CD8-positive, alpha-beta memory T cell (primary cell): ENCODE measurements around the gene MAPK7. TPM values are rescaled to one million over a fixed set of nuclear protein-coding genes. Genes with fewer than 3 reads are reported as not detected.

Experiments used
- CTCF ChIA-PET: fragments of 350-600 bp; sonication (Branson Sonifier 250); formaldehyde crosslinking; loops from one replicate; lab custom pipeline; 2021; ENCODE audit warnings: antibody characterized with exemption; lab: Charles Lee
- POLR2A ChIA-PET: fragments of 350-600 bp; sonication (Branson Sonifier 250); formaldehyde crosslinking; loops from one replicate; lab custom pipeline; 2021; ENCODE audit warnings: antibody characterized with exemption; lab: Charles Lee
- DNase-seq, 5 donors: peaks; one replicate each; pipeline versions ENCODE4 v3.0.0 to v3.0.0-alpha.2; 2020 to 2022; ENCODE audit warnings: mixed read lengths in 1 of 5
- H3K27ac ChIP-seq: one replicate; pipeline ENCODE4 v1.7.0; 2013; ENCODE audit warnings: low read depth, mild to moderate bottlenecking, low read length, moderate library complexity
- H3K27me3 ChIP-seq: 2 replicates; pipeline ENCODE4 v1.7.0; 2013; ENCODE audit warnings: low read length, mild to moderate bottlenecking; ENCODE audit not compliant: insufficient read depth, poor library complexity, severe bottlenecking
- H3K36me3 ChIP-seq: 2 replicates; pipeline ENCODE4 v1.7.0; 2013; ENCODE audit warnings: mild to moderate bottlenecking, low read length, moderate library complexity; ENCODE audit not compliant: insufficient read depth
- H3K4me1 ChIP-seq: 2 replicates; pipeline ENCODE4 v1.7.0; 2013; ENCODE audit warnings: mild to moderate bottlenecking, low read length, moderate library complexity; ENCODE audit not compliant: insufficient read depth
- H3K4me3 ChIP-seq: 2 replicates; pipeline ENCODE4 v1.7.0; 2013; ENCODE audit warnings: mild to moderate bottlenecking, low read length
- H3K9me3 ChIP-seq: 2 replicates; pipeline ENCODE4 v1.7.0; 2013; ENCODE audit warnings: mild to moderate bottlenecking, low read length
- H3K27ac Mint-ChIP-seq, 8 donors: one replicate each; pipeline ENCODE4 v1.8.0; 2020 to 2021; ENCODE audit warnings: mixed read lengths in 8 of 8, mild to moderate bottlenecking in 6 of 8, inconsistent platforms in 3 of 8, moderate library complexity in 3 of 8
- H3K27me3 Mint-ChIP-seq, 2 donors: one replicate each; pipeline ENCODE4 v1.8.0; 2020 to 2021; ENCODE audit warnings: mixed read lengths in 2 of 2, mild to moderate bottlenecking in 1 of 2, moderate library complexity in 1 of 2
- H3K36me3 Mint-ChIP-seq, 3 donors: one replicate each; pipeline ENCODE4 v1.8.0; 2020 to 2021; ENCODE audit warnings: mixed read lengths in 3 of 3, inconsistent platforms in 1 of 3, mild to moderate bottlenecking in 1 of 3
- H3K4me1 Mint-ChIP-seq, 3 donors: one replicate each; pipeline ENCODE4 v1.8.0; 2020 to 2021; ENCODE audit warnings: mixed read lengths in 3 of 3, inconsistent platforms in 1 of 3, mild to moderate bottlenecking in 1 of 3
- H3K4me3 Mint-ChIP-seq, 7 donors: one replicate each; pipeline ENCODE4 v1.8.0; 2020 to 2021; ENCODE audit warnings: mixed read lengths in 7 of 7, mild to moderate bottlenecking in 6 of 7, moderate library complexity in 4 of 7, inconsistent platforms in 2 of 7
- H3K9me3 Mint-ChIP-seq, 5 donors: one replicate each; pipeline ENCODE4 v1.8.0; 2020 to 2022; ENCODE audit warnings: mixed read lengths in 5 of 5, mild to moderate bottlenecking in 3 of 5, moderate library complexity in 2 of 5, inconsistent platforms in 1 of 5
- polyA plus RNA-seq: library from polyadenylated mRNA; unstranded; fragments of 300-500 nt; fragmentation: Illumina TruSeq; gene quantifications from one replicate; pipeline ENCODE4 v1.2.3, GENCODE V29; 2021
- total RNA-seq, 2 experiments: library from RNA; stranded (reverse); gene quantifications; one replicate each; pipeline ENCODE4 v1.2.3, GENCODE V29; 2021

Gene MAPK7
- total and polyA plus RNA-seq, 3 experiments from 2014 or later = 11.2 to 19.8 (median 15.1) TPM

DNA sequence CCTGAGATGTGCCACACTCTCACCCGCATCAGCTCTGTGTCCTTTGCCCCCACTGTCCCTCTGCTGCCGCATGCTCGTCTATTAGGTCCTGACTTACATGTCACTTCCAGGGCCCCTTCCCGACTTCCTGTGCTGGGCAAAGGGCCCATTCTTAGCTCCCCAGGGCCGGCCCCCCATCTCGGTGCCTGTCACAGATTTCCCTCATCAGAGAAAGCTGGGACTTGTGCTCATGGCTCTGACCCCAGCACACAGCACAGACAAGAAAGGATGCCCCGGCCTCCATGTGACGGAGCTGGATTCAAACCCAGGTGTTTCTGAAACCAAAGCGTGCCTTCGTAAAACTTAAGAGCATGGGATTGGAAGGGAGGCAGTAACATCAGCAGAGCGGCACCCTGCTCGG, 5.9 kb upstream of the MAPK7 start:
- H3K27ac ChIP-seq = no peak overlapping the region
- peaks cover 51% of the 10 kb centered on the region for H3K4me1 ChIP-seq
- peak overlapping the region in 4 of 7 donors; percentile 48 to 84 (median 78) for H3K4me3 Mint-ChIP-seq
- ChIA-PET POLR2A (no interaction called here), CTCF (interaction anchor here (11.0 kb wide), 1 partner anchor 8 kb away, joined by 118 read pairs; the partner anchor contains the start of gene B9D1)
- no peak overlapping the region for H3K4me3 ChIP-seq
- H3K4me1 Mint-ChIP-seq = peaks cover 59 to 67% (median 65%) of the 10 kb centered on the region in 3 donors
- H3K27me3 ChIP-seq = no peaks in the 10 kb centered on the region
- no peaks in the 10 kb centered on the region for H3K9me3 Mint-ChIP-seq
- H3K27me3 Mint-ChIP-seq = no peaks in the 10 kb centered on the region
- H3K27ac Mint-ChIP-seq = peak overlapping the region in 4 of 8 donors; percentile 45 to 90 (median 82)
- peaks cover 0 to 1% (median under 1%) of the 10 kb centered on the region in 3 donors for H3K36me3 Mint-ChIP-seq
- peak in 1 of 5 donors; percentile 7 for DNase-seq
- no peaks in the 10 kb centered on the region for H3K36me3 ChIP-seq
- H3K9me3 ChIP-seq = no peaks in the 10 kb centered on the region

DNA sequence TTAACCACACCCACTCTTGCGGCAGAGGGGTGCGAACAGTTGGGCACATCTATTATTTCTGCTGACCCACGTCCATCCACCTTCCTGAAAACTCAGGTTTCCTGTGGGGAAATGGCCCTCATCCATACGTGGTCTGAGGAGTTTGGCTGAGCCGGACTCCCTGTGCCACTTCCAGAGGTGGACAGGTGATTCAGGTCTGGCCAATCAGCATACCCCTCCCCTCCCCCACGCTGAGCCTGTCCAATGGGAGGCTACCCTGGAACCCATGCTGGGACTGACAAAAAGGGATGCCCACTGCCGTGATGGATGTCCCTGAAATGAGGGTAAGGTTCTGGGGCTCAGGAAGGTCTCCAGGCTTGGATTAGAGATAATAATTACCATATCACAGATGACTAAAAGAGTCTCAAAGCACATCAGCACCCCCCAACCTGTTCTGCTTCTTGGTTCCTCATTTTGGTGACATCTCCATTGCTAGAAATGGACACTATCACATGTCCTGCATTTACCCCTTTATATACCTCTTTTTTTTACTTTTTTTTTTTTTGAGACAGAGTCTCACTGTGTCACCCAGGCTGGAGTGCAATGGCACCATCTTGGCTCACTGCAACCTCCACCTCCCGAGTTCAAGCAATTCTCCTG, 5.3 kb upstream of the MAPK7 start:
- DNase-seq = peak in 1 of 5 donors; percentile 45
- ChIA-PET CTCF (interaction anchor here (11.0 kb wide), 1 partner anchor 9 kb away, joined by 118 read pairs; the partner anchor contains the start of gene B9D1), POLR2A (interaction anchor here (0.7 kb wide), 1 partner anchor 13 kb away, joined by 3 read pairs; no protein-coding TSS in a partner anchor)
- peak overlapping the region in 2 of 8 donors; percentile 17 to 85 for H3K27ac Mint-ChIP-seq
- H3K36me3 Mint-ChIP-seq = peaks cover 0 to 6% (median 1%) of the 10 kb centered on the region in 3 donors
- H3K36me3 ChIP-seq = no peaks in the 10 kb centered on the region
- no peaks in the 10 kb centered on the region for H3K27me3 ChIP-seq
- peak overlapping the region in 2 of 7 donors; percentile 35 to 48 for H3K4me3 Mint-ChIP-seq
- H3K4me1 ChIP-seq = peaks cover 51% of the 10 kb centered on the region
- H3K27ac ChIP-seq = no peak overlapping the region
- no peaks in the 10 kb centered on the region for H3K9me3 Mint-ChIP-seq
- H3K4me1 Mint-ChIP-seq = peaks cover 61 to 69% (median 67%) of the 10 kb centered on the region in 3 donors
- no peak overlapping the region for H3K4me3 ChIP-seq
- H3K27me3 Mint-ChIP-seq = no peaks in the 10 kb centered on the region
- H3K9me3 ChIP-seq = no peaks in the 10 kb centered on the region

- Mint-ChIP-seq H3K4me3 (no peak overlapping the region), H3K27ac (peak overlapping the region in 1 of 8 donors; percentile 54), H3K9me3 (no peaks in the 10 kb centered on the region), H3K36me3 (peaks cover 0 to 9% (median 1%) of the 10 kb centered on the region in 3 donors), H3K4me1 (peaks cover 58 to 61% (median 60%) of the 10 kb centered on the region in 3 donors), H3K27me3 (no peaks in the 10 kb centered on the region)
- Histone ChIP-seq H3K9me3 (no peaks in the 10 kb centered on the region), H3K4me3 (no peak overlapping the region), H3K27ac (no peak overlapping the region), H3K4me1 (peaks cover 48% of the 10 kb centered on the region), H3K27me3 (no peaks in the 10 kb centered on the region), H3K36me3 (no peaks in the 10 kb centered on the region)
- POLR2A ChIA-PET = no interaction called here
- CTCF ChIA-PET = interaction anchor here (11.0 kb wide), 1 partner anchor 10 kb away, joined by 118 read pairs; the partner anchor contains the start of gene B9D1
- DNase-seq = no peak
Observed at GRCh38 chr17:19374136-19374535, 4.2 kb upstream of the MAPK7 start.

GRCh38 chr17:19375732-19376131, 2.6 kb upstream of the MAPK7 start:
- Mint-ChIP-seq H3K9me3 (no peaks in the 10 kb centered on the region), H3K36me3 (peaks cover 4 to 24% (median 7%) of the 10 kb centered on the region in 3 donors), H3K27ac (peak overlapping the region in 2 of 8 donors; percentile 9 to 73), H3K4me1 (peaks cover 45 to 47% (median 46%) of the 10 kb centered on the region in 3 donors), H3K4me3 (peak overlapping the region in 4 of 7 donors; percentile 41 to 55 (median 48)), H3K27me3 (no peaks in the 10 kb centered on the region)
- POLR2A ChIA-PET = no interaction called here
- no peak overlapping the region for H3K27ac ChIP-seq
- H3K27me3 ChIP-seq = no peaks in the 10 kb centered on the region
- CTCF ChIA-PET = interaction anchor here (11.0 kb wide), 1 partner anchor 11 kb away, joined by 118 read pairs; the partner anchor contains the start of gene B9D1
- peaks cover 32% of the 10 kb centered on the region for H3K4me1 ChIP-seq
- DNase-seq = no peak
- no peak overlapping the region for H3K4me3 ChIP-seq
- no peaks in the 10 kb centered on the region for H3K9me3 ChIP-seq
- peaks cover 8% of the 10 kb centered on the region for H3K36me3 ChIP-seq

DNA sequence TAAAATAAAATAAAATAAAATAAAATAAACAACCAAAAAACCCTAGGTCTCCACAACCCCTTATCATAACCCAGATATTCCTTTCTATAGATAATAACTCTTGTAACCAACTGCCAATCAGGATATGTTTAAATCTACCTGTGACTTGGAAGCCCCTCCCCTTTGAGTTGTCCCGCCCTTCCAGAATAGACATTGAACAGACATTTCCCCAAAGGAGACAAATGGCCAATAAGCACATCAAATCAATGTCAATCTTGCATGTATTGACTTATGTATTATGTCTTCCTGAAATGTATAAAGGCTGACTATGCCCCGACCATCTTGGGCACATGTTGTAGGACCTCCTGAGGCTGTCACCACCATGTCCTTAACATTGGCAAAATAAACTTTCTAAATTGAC, 1.5 kb upstream of the MAPK7 start:
- H3K9me3 Mint-ChIP-seq = no peaks in the 10 kb centered on the region
- Histone ChIP-seq H3K27ac (peak overlapping the region; percentile 95), H3K4me3 (peak overlapping the region; percentile 100), H3K9me3 (no peaks in the 10 kb centered on the region), H3K36me3 (peaks cover 8% of the 10 kb centered on the region), H3K4me1 (peaks cover 21% of the 10 kb centered on the region), H3K27me3 (no peaks in the 10 kb centered on the region)
- DNase-seq = no peak
- no peaks in the 10 kb centered on the region for H3K27me3 Mint-ChIP-seq
- peaks cover 34 to 38% (median 35%) of the 10 kb centered on the region in 3 donors for H3K4me1 Mint-ChIP-seq
- H3K4me3 Mint-ChIP-seq = peak overlapping the region; percentile 94 to 100 (median 97)
- ChIA-PET CTCF (interaction anchor here (11.0 kb wide), 1 partner anchor 12 kb away, joined by 118 read pairs; the partner anchor contains the start of gene B9D1), POLR2A (interaction anchor here (1.8 to 2.7 kb wide), 2 partner anchors 14 to 86 kb away, joined by 10 to 18 read pairs; partner anchors contain the start of gene B9D1)
- H3K36me3 Mint-ChIP-seq = peaks cover 7 to 33% (median 7%) of the 10 kb centered on the region in 3 donors
- H3K27ac Mint-ChIP-seq = peak overlapping the region; percentile 92 to 98 (median 96)

DNA sequence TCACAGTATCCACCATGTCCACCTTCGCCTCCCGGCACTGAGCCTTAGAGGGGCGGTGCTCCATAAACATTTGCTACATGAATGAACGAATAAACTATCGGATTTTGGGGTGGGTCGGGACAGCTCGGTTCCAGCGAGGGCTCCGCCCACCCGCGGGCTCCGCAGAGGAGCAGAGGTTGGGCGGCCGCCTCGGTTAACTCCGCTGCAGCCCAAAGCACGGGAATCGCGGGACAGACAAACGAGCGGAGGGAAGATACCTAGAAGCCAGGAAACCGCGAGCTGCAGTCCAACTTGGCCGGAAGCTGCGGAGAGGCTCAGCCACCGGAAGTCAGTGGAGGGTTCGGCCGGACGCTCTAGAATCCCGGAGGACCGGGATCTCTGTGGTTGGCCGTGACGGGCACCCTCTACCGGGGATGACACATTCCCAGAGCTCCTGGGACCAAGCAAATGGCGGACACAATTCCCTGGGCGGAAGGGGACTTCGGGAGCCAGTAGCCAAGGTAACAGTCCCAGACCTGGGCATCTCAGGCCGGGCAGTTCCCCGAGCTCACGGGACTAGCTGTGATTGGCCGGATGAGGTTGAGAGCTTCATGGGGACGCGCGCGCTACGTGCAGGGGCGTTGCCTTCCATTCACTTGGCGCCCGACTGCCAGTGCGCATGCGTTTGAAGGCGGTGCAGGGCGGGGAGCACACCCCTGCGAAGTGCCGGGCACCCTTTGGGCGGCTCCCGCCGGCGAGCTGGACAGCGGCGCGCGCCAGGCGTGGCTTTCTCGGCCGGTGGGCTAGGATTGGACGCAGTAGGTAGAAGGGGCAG, 489 bp upstream of the MAPK7 start:
- Histone ChIP-seq H3K27me3 (no peaks in the 10 kb centered on the region), H3K9me3 (no peaks in the 10 kb centered on the region), H3K4me3 (peak overlapping the region; percentile 100), H3K4me1 (peaks cover 11% of the 10 kb centered on the region), H3K27ac (peak overlapping the region; percentile 95), H3K36me3 (peaks cover 8% of the 10 kb centered on the region)
- Mint-ChIP-seq H3K36me3 (peaks cover 7 to 40% (median 7%) of the 10 kb centered on the region in 3 donors), H3K4me1 (peaks cover 25 to 31% (median 25%) of the 10 kb centered on the region in 3 donors), H3K9me3 (no peaks in the 10 kb centered on the region), H3K4me3 (peak overlapping the region; percentile 94 to 100 (median 97)), H3K27ac (peak overlapping the region; percentile 92 to 98 (median 96)), H3K27me3 (no peaks in the 10 kb centered on the region)
- CTCF ChIA-PET = interaction anchor here (1.1 to 11.0 kb wide), 5 partner anchors 9 to 69 kb away, joined by 3 to 118 read pairs (median 9); partner anchors contain the start of gene B9D1
- DNase-seq = peak; percentile 89 to 96 (median 93)
- POLR2A ChIA-PET = interaction anchor here (0.5 to 2.7 kb wide), 6 partner anchors 8 to 1194 kb away, joined by 3 to 18 read pairs (median 8); partner anchors contain the start of genes ALDH3A2, ALKBH5 and B9D1

- peak in 1 of 5 donors; percentile 7 for DNase-seq
- Mint-ChIP-seq H3K4me1 (peaks cover 20 to 28% (median 23%) of the 10 kb centered on the region in 3 donors), H3K4me3 (peak overlapping the region; percentile 78 to 100 (median 97)), H3K27ac (peak overlapping the region; percentile 61 to 96 (median 78)), H3K27me3 (no peaks in the 10 kb centered on the region), H3K9me3 (no peaks in the 10 kb centered on the region), H3K36me3 (peaks cover 7 to 55% (median 10%) of the 10 kb centered on the region in 3 donors)
- H3K27me3 ChIP-seq = no peaks in the 10 kb centered on the region
- no peak overlapping the region for H3K27ac ChIP-seq
- H3K36me3 ChIP-seq = peaks cover 8% of the 10 kb centered on the region
- no peaks in the 10 kb centered on the region for H3K9me3 ChIP-seq
- H3K4me1 ChIP-seq = peaks cover 7% of the 10 kb centered on the region
- H3K4me3 ChIP-seq = no peak overlapping the region
- ChIA-PET POLR2A (interaction anchor here (2.7 kb wide), 1 partner anchor 17 kb away, joined by 18 read pairs; the partner anchor contains the start of gene B9D1), CTCF (interaction anchor here (11.0 kb wide), 1 partner anchor 15 kb away, joined by 118 read pairs; the partner anchor contains the start of gene B9D1)
Observed at GRCh38 chr17:19379361-19380065, 1.2 kb downstream of the MAPK7 start.
